NCI-H187 treated with DMSO at 0.1 percent for 48 hours (cell line): ENCODE results near the gene MED20.

Experiments used
- DNase-seq: peaks from one replicate; lab custom pipeline; 2025; lab: John Stamatoyannopoulos, UW

The MED20 gene

DNA sequence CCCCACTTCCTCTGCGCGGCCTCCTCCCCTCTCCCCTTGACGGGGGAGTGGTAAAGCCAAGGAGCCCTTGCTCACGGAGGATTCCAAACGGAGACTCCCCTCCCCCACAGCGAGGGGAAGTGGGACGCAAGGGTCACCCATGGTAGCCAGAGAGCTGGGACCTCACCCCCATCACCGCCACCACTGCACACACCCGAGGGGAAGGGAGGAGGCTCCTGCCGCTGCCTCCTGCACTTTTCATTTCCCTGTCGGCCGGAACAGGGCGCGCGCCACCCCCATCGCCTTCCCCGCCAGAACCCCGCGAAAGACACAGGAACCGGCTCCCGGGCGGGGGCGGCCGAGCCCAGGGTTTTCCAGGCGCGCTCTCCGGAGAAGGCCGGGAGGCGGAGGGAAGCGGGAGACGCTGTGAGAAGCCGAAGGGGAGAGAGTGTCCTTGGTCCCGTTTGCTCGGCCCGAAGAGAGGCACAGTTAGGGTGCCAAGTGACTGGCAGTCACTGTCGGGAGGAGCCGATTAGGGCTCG, 19.9 kb upstream of the MED20 start:
- no peak for DNase-seq

DNA sequence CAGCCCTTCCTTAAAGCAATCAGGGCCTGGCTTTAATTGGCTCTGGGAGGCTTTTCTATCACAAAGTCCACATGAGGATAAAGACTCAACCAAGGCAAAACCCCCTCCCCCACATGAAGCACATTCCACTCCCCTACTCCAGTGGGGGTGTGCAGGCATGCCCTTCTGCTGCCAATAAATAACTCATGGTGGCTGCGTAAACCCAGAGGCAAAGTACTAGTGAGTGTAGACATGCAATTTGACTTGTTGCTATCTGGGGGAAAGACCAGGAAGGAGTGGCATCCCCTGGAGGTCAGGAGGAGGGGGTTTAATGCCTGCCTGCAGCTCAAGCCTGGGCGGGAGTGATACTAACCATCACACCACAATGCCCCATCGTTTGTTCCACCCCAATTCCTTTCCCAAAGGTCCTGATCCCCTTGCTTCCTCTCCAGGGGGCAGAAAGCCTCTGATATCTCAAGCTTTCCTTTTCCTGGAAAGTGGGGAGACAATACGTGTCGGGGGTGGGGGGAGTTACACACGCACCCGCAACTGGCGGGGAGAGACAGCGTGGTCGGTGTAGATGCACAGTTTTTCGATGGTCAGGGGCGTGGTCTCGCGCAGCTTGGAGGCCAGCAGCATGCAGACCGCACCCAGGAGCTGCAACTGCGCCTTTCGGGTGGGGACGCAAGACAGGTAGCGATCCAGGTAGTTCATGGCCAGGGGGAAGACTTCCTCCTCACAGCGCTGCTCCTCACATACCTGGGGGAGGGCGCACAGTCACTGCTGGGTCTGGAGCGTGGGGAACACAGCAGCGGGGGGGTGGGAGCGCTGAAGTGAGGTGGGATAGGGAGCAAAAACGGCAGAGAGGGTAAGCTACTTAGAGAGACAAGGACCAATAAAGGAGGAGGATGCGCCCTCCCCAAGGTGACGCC, 19.2 kb upstream of the MED20 start:
- DNase-seq, result no peak

DNA sequence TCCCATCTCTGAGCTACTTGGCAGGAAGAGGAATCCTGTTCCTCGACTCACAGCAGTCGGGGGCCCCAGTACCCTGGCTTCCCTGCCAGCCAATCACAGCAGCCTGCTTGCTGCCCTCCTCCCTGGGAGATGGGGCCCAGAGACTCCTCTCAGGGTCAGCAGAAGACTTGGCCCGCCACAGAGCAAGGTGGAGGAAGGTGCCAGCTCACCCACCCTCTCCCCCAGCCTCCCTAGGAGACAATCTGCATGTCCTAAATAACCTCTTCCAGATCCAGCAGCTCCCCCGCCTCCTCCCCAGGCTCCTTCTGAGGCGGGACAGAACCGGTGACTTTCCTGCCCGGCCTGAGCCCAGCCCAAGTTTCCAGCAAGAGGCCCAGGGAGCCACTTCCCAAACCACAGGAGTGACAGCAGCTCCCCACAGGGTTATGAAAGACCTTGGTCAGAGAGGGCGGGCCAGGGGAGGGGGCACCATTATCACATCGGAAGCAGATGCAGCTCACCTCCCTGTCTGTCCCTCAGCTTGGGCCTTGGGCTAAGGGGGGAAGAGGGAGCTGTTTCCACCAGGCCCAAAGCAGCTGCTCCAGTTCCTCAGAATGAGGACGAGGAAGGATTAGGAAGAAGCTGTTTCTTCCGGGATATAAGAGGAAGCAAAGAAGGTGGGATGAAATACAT, 18.4 kb upstream of the MED20 start:
- DNase-seq, result no peak

DNA sequence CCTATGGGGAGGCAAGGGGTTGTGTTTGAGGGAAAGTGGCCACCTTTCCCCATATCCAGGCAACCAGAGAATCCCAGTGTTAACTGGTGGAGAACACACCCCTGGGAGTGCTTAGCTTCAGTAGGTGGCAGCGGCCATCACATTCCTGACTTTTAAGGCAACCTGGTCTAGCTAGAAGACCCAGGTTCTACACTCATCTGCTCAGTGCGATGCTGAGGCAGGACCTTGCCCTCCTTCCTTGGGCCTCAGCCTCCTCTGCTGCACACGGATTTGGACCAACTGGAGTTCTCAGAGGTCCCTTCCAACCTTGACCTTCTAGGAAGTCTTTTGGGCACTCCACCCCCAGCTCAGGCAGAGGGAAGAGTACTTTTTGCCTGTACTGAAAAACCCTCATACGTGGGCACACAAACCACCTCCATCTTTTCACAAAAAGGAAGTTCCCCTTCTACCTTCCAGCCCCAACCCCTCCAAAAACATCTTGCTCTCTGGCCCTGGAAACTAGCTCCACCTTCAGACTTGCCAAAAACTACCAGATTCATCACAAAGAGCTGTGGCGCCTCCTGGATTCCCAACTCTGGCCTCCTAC, 17.7 kb upstream of the MED20 start:
- no peak for DNase-seq

DNA sequence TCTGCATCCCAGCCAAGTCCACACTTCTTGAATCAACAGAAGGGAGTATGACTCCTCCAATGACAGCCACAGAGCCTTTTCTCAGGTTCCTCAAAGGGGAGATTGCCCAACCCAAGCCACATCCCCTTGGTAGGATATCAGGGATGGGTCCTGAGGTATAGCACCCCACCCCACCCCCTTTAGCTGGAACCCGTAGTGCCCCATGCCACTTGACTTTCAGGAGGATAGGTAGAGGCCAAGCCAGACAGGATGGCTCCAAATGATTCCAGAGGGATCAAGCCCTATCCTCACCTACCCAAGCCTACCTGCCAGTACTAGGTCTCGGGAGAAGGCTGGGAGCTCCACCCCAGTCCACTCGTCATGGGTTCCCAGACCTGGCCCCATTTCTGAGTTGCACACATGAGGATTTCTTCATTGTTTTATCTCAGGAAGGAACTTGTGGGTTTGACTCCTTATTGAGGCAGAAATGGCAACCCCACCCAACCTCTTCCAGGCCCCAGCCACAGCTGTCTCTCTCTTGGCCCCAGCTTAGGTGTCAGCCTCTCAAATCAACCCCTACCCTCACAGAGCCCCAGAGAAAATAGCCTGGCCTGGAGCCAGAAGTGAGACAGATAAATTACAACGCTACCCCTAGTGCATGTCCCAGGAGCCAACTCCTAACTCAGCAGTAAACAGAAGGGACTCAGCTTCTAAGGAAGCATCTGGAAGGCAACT, 17.1 kb upstream of the MED20 start:
- DNase-seq, result no peak

DNA sequence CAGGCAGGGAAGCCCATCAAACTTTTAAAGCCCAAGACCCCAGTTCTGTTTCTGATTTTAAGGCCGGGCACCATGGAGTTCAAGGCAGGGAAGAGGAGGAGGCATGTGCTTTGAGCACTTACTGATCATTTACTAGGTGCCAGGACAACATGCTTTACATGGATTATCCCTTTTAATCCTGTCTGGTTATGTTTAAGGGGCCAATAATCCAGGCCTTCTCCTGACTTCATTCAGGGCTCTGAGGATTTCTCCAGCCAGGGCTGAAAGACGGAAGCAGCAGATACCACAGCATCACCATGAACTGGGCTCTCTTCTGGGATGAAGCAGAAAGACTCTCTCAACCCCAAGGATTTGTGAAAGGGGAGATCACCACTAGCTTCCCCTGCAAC, 16.5 kb upstream of the MED20 start:
- DNase-seq, result no peak

DNA sequence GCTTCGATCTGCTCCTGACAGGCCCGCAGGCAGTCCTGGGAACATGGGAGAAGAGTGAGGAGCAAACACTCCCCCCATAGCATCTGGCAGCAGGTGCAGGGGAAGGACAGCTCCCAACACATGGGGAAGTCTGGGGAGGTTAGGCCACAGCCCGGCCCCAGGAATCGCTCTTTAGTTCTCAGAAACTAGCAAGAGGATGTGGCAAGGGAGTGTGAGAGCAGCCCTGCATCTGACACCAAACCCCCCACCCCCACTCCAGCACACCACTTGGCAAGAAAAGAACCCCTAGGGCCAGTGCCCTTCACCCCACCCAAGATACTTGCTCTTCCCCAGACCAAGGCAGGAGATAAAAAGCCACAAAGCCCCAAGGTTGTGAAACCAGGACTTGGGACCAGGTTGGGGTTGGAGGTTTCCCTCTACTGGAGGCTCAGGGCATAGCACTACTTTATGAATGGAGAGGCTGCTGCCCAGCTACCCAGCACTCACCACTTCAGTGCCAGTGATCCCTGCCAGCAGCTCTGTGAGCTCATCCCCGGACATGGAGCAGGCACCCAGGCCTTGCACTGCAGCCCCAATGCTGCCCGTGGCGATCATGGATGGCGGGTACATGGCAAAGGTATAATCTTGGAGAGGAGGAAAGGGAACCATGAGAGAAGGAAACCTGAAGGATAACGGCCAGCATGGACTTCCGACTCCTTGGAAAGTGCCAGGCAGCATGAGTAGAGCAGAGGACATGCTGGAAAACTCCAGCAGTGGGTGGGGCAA, 15.3 kb upstream of the MED20 start:
- DNase-seq, result no peak

DNA sequence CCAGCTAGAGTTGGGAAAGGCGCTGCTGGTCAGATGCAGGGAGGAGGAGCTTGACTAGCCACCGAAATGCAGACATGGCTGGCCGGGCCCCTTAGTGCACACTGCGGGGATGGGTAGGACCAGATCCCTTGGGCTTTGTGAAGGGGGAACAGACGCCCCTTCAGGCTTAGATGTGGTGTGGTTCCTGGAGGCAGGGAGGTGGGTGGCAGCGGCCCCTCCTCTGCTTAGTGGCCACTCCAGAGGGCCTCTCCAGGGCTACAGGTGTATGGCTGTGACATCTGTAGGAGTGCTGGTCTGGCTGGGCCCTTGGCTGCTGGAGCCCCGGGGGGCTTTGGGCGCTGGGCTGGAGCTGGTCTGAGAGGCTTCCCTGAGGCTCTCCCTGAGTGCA, 14.7 kb upstream of the MED20 start:
- DNase-seq, result no peak

DNA sequence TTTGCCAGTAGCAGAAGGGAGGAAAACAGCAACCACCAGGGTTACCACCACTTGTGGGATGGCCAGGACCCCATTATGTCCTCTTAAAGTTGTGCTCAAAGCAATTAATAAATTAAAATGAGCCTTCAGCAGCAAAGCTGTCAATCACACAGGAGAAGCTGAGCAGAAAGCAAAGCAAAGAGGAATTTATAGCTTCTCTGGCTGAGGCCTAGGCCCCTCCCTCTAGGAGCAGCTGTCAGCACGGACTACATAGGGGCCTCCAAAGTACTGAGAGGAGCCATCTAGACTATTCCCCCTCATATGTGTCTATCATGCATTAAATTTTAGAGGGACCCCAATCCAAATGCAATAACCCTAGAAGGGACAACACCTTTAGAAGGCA, 14.2 kb upstream of the MED20 start:
- DNase-seq, result no peak

DNA sequence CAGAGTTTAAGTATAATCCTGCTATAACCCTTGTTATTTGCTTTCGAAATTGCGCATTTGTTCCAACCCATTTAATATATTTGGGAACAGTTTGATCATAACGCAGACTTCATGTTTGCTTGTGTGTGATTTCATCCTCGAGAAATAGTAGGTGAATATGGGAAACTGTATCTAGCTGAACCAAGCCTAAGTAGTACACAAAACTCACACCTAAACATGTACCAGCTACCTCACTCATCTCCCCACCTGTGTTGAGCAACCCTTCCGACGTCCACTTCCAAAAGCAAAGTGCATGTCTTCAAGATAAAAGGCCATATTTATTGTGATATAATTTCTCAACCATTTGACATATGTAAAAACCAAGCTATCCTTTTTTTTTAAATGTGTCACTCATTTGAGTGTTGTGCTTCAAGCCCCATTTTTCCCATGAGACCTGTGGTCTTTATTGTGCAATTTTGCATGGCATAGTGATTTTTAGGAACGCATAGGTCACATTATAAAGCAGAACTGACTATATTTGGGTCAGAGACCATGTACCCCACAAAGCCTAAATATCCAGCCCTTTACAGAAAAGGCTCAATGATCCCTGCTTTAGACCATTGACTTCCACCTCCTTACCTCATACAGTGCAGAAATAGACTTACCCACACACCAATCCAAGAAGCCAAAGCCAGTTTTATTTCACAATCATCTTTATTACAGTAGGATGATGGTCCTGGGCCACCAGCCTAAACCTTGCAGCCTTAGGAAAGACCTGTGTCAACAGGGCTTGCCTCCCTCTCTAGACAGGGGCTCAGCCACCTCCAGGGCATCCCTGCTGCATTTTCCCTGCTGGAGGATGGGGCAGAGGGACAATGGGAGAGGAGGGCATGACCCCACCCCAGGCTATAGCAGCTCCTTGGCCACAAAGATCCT, 13.6 kb upstream of the MED20 start:
- DNase-seq, result no peak

DNA sequence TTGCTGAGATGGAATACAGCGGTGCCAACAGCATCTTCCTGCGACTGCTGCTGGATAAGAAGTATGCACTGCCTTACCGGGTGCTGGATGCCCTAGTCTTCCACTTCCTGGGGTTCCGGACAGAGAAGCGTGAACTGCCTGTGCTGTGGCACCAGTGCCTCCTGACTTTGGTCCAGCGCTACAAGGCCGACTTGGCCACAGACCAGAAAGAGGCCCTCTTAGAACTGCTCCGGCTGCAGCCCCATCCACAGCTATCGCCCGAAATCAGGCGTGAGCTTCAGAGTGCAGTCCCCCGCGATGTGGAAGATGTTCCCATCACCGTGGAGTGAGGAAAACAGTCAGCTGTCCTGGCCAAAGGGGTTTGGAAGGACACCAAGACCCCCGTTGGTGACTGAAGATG, 11.4 kb upstream of the MED20 start:
- DNase-seq, result no peak

DNA sequence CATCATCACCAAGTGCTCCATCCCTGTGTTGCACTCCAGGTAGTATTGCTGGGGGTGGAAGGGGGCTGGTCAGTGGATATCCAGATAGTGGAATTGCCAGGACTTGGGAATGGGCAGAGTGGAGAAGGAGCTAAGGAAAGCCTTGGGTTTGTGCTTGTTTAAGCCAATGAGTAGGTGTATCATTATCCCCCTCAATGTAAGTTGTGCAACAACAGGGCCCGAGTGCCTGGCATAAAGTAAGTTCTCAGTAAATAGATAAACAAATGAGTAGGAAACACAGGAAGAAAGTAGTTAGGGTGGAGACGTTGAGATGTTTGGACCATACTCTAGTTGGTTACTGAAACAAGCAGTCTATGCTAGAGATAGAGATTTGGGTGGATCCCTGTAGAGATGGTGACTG, 10.9 kb upstream of the MED20 start:
- DNase-seq, result no peak

DNA sequence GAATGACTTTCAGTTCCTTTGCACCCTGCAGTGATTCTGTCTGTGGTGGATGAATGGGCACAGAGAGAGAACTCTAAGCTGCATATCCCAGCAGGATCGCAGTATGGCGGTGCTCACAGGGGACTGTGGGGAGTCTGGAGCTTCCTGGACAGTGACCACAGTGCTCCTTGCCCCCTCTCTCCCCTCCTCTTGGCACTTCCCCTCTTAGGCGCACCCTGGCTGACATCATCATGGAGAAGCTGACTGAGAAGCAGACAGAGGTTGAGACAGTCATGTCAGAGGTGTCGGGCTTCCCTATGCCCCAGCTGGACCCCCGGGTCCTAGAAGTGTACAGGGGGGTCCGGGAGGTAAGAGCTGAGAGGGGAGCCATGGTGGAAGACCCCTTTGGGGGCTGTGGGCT, 9.0 kb upstream of the MED20 start:
- DNase-seq, result no peak

DNA sequence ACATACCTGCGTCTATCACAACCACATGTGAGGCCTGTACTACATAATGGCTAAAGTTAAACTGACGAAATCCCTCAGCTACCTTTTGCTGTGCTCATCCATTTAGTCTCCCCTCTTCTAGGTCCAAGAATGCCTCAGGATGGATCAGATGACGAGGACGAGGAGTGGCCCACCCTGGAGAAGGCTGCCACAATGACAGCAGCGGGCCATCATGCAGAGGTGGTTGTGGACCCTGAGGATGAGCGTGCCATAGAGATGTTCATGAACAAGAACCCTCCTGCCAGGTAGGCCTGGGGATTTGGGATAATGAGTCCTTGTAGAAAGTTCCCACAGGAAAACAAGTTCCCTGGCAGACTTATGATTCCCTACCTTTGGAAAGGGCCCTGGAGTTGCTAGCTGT, 6.3 kb upstream of the MED20 start:
- DNase-seq, result no peak

DNA sequence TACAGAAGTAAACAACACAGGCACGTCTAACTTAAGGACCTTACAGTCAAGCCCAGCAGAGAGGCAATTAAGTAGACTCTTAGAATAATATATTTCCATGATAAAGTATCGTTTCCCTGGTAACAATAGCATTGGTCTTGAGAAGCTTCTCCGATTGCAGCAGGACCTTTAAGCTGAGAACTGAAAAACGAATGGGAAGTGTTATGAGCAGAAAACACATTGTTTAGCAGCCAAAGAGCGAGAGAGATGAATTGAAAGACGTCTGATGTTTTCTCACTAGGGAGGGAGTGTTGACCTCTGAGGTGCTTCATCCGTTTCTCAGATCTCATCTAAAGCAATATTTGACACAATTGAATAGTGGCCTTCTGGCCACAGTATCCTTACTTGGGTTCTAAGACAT, 1.2 kb upstream of the MED20 start:
- DNase-seq, result no peak

DNA sequence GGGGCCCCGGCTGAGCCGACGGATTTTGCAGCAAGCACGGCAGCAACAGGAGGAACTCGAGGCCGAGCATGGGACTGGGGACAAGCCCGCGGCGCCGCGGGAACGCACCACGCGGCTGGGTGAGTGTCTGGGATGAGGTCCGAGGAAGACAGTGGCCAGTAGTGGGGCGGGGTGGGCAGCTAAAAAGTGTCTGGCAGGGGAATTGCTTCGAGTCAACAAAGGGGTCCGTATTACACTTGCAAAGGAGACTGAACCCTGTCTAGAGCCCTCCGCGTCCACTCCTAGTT, 716 bp upstream of the MED20 start:
- DNase-seq, result no peak

DNA sequence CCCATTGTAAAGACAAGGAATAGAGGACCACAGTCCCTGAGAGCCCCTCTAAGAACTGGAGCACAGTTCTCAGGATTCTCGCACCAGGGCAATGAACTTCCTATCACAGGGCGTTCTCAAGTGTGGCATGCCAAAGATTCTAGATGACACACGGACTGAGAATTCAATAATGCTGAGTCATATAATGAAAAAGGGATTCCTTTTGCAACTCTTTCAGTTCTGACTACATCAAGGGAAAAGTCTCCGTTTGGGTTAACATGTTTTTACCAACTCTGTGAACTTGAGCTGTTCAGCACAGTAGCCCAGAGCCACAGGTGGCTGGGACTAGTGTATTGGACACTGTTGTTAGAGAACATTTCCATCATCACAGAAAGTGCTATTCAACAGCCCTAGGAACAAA, 3.4 kb downstream of the MED20 start:
- no peak for DNase-seq

DNA sequence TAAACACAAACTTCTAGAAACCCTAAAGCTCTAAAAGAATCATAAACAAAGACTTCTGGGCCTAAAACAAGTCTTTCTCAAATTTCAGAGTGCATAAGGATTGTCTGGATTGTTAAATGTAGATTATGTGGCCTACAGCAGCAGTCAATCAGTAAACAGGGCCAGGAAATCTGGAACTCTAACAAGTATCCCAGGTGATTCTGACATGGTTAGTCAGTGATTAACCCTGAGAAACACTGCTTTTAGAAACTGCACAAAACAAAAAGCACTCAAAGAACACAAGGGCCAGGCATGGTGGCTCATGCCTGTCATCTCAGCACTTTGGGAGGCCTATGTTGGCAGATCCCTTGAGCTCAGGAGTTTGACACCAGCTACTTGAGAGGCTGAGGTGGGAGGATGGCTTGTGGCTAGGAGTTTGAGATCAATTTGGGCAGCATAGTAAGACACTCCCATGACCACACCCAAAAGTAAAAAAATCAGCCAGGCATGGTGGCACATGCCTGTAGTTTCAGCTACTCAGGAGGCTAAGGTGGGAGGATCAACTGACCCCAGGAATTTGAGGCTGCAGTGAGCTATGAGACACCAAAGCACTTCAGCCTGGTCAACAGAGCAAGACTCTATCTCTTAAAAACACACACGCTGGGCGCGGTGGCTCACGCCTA, 5.9 kb downstream of the MED20 start:
- DNase-seq, result no peak

DNA sequence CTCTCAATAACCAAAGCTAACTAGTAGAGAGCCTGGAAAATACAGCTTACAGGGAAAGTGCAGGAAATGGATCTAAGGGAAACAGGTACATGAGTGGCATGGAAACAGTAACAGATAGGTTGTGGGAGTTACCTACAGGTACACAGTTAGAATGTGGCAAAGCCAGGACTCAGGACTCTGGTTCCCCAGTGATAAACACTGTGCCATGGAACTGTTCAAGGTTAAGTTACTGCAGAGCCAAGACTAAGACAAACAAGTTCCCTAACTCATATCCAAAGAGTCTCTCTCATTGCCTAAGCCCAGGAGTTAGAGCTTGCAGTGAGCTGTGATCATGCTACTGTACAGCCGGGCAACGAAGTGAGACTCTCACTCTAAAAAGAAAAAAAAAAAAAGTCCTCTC, 6.6 kb downstream of the MED20 start:
- DNase-seq, result no peak

DNA sequence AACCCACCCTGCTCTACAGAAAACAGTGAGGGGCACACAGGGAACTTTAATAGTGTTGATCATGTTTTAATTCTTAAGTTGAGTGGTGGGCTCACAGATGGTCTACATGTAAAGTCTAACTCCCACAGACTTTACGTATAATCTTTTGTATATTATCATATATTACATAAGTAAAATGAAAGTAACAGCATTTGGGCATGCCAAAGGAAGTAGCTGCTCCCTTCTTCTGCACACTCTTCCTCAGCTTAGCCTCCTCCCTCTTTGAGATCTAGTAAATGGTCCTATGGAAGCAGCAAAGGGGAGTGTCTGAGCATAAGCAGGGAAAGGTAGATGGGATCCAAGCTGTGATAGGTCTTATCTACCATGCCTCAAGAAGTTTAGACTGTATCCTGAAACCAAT, 11.2 kb downstream of the MED20 start:
- no peak for DNase-seq
